Peyer's patch (tissue), 4 donors: Measurements from ENCODE around the gene IFI27L1. TPM values are rescaled to one million over a fixed set of nuclear protein-coding genes. Genes with fewer than 3 reads are reported as not detected.

ENCODE experiments used
- DNase-seq, 3 donors: peaks; one replicate each; pipeline ENCODE4 v3.0.0-alpha.2; 2017 to 2019
- H3K27ac ChIP-seq, 4 donors: fragments of 200-600 bp; sonication (generic); one replicate each; pipeline ENCODE4 v1.5.1; 2016 to 2019
- H3K27me3 ChIP-seq, 2 donors: fragments of 200-600 bp; sonication (generic); one replicate each; pipeline ENCODE4 v1.5.1; 2019
- H3K36me3 ChIP-seq, 3 donors: fragments of 200-600 bp; sonication (generic); one replicate each; pipeline ENCODE4 v1.5.1; 2016 to 2019
- H3K4me1 ChIP-seq, 4 donors: fragments of 200-600 bp; sonication (generic); one replicate each; pipeline ENCODE4 v1.5.1; 2016 to 2019
- H3K4me3 ChIP-seq, 4 donors: fragments of 200-600 bp; sonication (generic); 1 replicate in 3 of 4; 2 replicates in 1 of 4; pipeline ENCODE4 v1.5.1; 2016 to 2019; ENCODE audit warnings: mild to moderate bottlenecking in 1 of 4
- H3K9me3 ChIP-seq, 4 donors: fragments of 200-600 bp; sonication (generic); one replicate each; pipeline ENCODE4 v1.5.1; 2016 to 2019; ENCODE audit warnings: mild to moderate bottlenecking in 1 of 4
- CTCF ChIP-seq, 6 experiments: fragments of 450-650 bp in 4 of 6; fragments of 200-600 bp in 2 of 6; sonication (generic) in 1 of 6; IDR thresholded peaks; one replicate each; pipeline ENCODE4 v1.5.1; 2017 to 2019; ENCODE audit warnings: antibody characterized with exemption in 6 of 6, mild to moderate bottlenecking in 3 of 6, moderate library complexity in 1 of 6
- POLR2A ChIP-seq, 2 donors: fragments of 450-650 bp; IDR thresholded peaks; one replicate each; pipeline ENCODE4 v1.5.1; 2017; ENCODE audit warnings: antibody characterized with exemption in 2 of 2, mild to moderate bottlenecking in 2 of 2, moderate library complexity in 2 of 2
- total RNA-seq, 4 donors: library from RNA; depleted of rRNA; stranded (reverse); fragments of >200 nt; gene quantifications; one replicate each; pipeline ENCODE4 v1.1.0, GENCODE V29; 2016

IFI27L1 gene
- total RNA-seq, 4 donors from 2014 or later: 4.9 to 14.7 (median 6.6) TPM

- TF ChIP-seq CTCF (IDR thresholded peaks at IDR 0.05) (no peak), POLR2A (IDR thresholded peaks at IDR 0.05) (no peak)
- no peak for DNase-seq
- Histone ChIP-seq H3K9me3 (no peaks in the 10 kb centered on the region), H3K4me1 (peaks cover 0 to 12% (median 0%) of the 10 kb centered on the region in 4 donors), H3K27ac (no peak overlapping the region), H3K27me3 (no peaks in the 10 kb centered on the region), H3K36me3 (peaks cover 0 to 19% (median 0%) of the 10 kb centered on the region in 3 donors), H3K4me3 (no peak overlapping the region)
Measured at GRCh38 chr14:94042433-94043091, 38.5 kb upstream of the IFI27L1 start.

- H3K4me3 ChIP-seq: no peak overlapping the region
- H3K9me3 ChIP-seq: no peaks in the 10 kb centered on the region
- peaks cover 0 to 26% (median 0%) of the 10 kb centered on the region in 3 donors for H3K36me3 ChIP-seq
- H3K4me1 ChIP-seq: peaks cover 0 to 12% (median 0%) of the 10 kb centered on the region in 4 donors
- no peak for DNase-seq
- H3K27ac ChIP-seq: no peak overlapping the region
- H3K27me3 ChIP-seq: no peaks in the 10 kb centered on the region
- no peak for TF ChIP-seq POLR2A (IDR thresholded peaks at IDR 0.05)
- TF ChIP-seq CTCF (IDR thresholded peaks at IDR 0.05): no peak
Measured at GRCh38 chr14:94043111-94043755, 37.9 kb upstream of the IFI27L1 start.

GRCh38 chr14:94043756-94044475, 37.2 kb upstream of the IFI27L1 start:
- DNase-seq: no peak
- Histone ChIP-seq H3K9me3 (no peaks in the 10 kb centered on the region), H3K36me3 (peaks cover 0 to 32% (median 0%) of the 10 kb centered on the region in 3 donors), H3K4me3 (no peak overlapping the region), H3K27ac (no peak overlapping the region), H3K27me3 (no peaks in the 10 kb centered on the region), H3K4me1 (peaks cover 0 to 12% (median 0%) of the 10 kb centered on the region in 4 donors)
- no peak for TF ChIP-seq POLR2A (IDR thresholded peaks at IDR 0.05)
- TF ChIP-seq CTCF (IDR thresholded peaks at IDR 0.05): no peak

GRCh38 chr14:94044476-94045091, 36.5 kb upstream of the IFI27L1 start:
- no peaks in the 10 kb centered on the region for H3K9me3 ChIP-seq
- H3K36me3 ChIP-seq: peaks cover 0 to 39% (median 0%) of the 10 kb centered on the region in 3 donors
- peaks cover 0 to 12% (median 0%) of the 10 kb centered on the region in 4 donors for H3K4me1 ChIP-seq
- TF ChIP-seq CTCF (IDR thresholded peaks at IDR 0.05): no peak
- no peak for TF ChIP-seq POLR2A (IDR thresholded peaks at IDR 0.05)
- no peak overlapping the region for H3K27ac ChIP-seq
- H3K4me3 ChIP-seq: no peak overlapping the region
- H3K27me3 ChIP-seq: no peaks in the 10 kb centered on the region
- DNase-seq: peak in 1 of 3 donors; percentile 17

- Histone ChIP-seq H3K9me3 (no peaks in the 10 kb centered on the region), H3K27ac (no peak overlapping the region), H3K27me3 (no peaks in the 10 kb centered on the region), H3K4me1 (peaks cover 0 to 12% (median 0%) of the 10 kb centered on the region in 4 donors), H3K36me3 (peaks cover 0 to 44% (median 0%) of the 10 kb centered on the region in 3 donors), H3K4me3 (no peak overlapping the region)
- peak in 1 of 3 donors; percentile 42 for DNase-seq
- TF ChIP-seq POLR2A (IDR thresholded peaks at IDR 0.05) (no peak), CTCF (IDR thresholded peaks at IDR 0.05) (no peak)
Measured at GRCh38 chr14:94045101-94045500, 36.0 kb upstream of the IFI27L1 start.
